NCI-H2081 treated with DMSO at 0.1 percent for 48 hours (cell line): ENCODE measurements around the gene TMEM164.

Experiments used
- DNase-seq: peaks from one replicate; lab custom pipeline; 2025; lab: John Stamatoyannopoulos, UW

The TMEM164 gene

DNA sequence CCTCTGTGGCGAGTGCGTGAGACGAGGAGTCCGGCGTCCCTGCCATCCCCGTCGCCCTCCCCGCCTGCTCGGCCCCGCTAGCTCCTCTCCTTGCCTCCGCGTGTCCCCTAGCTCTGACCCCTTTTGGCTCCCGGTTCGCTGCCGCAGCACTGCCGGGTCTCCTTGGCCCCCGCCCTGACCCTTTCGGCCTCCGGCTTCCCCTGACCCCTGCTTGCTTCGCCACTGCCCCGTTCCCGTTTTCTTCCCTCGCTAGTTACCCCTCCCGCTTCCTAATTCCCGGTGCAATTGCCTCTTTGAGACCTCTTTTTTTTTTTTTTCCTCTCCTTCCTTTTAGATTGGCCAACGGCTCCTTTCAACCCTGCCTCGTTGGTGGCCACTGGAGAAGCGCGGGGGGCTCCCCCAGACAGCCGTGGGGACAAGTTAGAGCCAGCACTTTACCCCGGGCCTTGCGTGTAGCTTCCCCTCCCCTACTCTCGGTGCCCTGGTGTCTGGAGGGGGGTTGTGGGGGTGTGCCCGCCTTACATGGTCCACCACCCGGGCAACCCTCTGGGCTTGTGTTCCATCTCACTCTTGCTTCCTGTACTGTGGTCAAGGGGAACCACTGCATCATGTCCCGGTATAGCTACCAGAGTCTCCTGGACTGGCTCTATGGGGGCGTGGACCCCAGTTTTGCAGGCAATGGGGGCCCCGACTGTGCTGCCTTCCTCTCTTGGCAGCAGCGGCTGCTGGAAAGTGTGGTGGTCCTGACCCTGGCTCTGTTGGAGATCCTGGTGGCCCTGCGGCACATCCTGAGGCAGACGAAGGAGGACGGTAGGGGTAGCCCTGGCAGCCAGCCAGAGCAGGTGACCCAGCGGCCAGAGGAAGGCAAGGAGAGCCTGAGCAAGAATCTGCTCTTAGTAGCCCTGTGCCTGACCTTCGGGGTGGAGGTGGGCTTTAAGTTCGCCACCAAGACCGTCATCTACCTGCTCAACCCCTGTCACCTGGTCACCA lies 548 bp downstream of the TMEM164 start:
- DNase-seq = no peak

DNA sequence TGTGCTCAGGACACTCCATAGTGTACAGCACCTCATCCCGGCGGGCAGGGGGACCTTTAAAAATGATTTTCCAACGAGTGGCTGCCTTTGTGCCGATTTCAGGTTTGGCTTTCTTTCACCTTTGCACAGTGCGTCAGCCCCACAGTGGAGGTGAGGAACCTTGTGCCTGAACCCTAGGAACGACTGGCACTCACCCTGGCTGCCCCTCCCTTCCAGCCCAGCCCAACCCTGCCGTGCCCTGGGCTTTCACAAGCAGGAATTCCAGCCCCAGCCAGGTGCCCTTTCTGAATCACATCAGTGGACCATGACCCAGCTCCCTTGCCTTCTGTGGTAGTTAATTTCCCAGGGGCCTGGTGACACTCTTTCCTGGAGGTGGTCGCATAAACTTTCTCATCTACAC lies 1.3 kb downstream of the TMEM164 start:
- no peak for DNase-seq

DNA sequence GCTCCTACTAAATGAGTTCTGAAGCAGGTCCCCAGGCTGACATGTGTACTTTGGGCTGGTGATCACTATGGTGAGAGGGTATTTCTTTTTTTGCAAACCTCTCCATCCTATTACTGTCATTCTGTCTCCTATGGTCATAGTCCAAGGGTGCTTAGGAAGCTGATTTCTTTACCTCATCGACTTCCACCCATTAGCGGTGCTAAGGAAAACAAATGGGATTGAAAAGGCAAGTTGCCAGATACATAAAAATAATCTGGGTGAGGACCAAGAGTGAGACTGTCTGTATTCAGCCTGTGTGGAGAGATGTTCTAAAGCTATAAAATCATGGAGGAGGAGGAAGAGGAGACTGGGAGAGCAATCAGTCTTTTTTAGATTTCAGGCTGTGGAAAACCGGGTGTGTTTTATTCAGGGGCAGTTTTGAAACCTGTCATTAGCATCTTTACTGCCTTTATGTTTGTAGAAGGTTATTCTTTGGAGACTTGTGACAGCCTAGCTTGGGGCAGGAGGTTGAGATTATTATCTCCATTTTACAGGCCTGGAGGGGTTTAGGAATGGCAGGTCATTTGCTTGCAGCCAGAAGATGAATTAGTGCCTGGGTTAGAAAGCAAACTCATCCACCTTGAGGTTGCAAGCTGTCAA lies 1.9 kb downstream of the TMEM164 start:
- no peak for DNase-seq

- no peak for DNase-seq
Observed at GRCh38 chrX:110006161-110006560, 3.2 kb downstream of the TMEM164 start.

GRCh38 chrX:110006821-110007375 lies 4.0 kb downstream of the TMEM164 start:
- no peak for DNase-seq

- DNase-seq = no peak
Observed at GRCh38 chrX:110008011-110008635, 5.2 kb downstream of the TMEM164 start.

DNA sequence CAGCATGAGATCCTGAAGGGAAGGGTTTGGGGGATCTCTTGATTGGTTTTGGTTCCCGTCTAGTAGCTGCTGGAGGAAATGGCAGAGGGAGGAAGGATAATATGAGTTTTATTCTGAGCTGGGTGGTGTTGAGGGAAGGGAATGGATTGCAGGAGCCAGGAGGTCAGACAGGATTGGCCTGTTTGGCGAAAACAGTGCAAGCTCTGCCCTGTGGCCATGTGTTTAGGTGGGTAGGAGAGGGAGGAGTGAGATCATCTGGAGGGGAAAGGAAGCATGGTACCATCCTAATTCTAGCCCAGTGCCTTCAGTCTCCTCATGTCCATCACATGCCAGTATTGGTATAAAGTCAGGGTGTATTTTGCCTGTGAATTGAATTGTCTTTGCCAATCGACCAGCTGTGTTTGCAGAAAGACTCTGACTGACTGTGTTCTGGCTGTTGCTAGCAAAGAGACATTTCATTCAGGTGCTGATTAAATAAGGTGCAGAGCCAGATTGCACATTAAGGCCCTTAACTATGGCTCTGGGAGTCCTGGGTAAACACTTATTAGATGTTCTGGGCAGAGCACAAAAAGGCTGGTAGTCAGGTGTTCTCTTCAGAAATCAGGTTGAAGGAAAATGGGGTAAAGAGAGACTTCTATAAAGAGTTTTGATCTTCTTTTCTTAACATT lies 10.0 kb downstream of the TMEM164 start:
- peak; percentile 98 for DNase-seq

DNA sequence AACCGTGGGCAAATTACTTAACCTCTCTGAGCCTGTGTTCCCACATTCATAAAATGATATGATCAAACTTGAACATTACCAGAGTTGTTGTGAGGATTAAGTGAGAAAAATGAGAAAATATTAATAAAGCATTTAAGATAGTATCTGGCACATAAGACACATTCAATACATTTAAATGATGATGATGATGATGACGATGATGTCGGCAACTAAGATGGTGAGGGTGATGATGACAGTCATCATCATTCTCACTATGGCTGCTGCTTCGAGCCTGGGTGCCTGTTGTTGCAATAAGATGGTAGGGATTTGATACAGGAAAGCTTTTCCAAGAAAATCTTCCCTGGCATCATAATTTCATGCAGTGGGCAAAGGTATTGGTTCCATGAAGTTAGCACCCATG lies 11.1 kb downstream of the TMEM164 start:
- no peak for DNase-seq

DNA sequence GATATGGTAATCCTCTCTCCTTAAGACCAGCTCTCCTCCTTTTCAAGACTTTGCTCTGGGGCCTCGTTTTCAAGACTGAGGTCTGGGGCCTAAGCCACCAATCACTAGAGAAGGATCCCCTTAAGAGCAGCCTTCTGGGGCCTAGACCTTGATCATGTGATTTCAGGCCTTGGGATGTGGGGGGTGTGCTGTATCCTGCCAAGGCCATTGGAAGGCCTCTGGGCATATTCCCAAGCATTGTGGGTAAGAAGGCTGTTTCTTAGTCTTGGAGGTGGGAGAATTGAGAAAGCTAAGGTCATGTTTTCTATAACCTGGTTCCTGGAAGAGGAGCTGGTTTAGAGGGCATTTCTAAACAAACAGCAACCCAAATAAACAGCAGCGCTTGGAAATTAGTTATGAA lies 12.1 kb downstream of the TMEM164 start:
- no peak for DNase-seq

- no peak for DNase-seq
Observed at GRCh38 chrX:110015915-110016314, 13.0 kb downstream of the TMEM164 start.

GRCh38 chrX:110020536-110020935 lies 17.6 kb downstream of the TMEM164 start:
- no peak for DNase-seq

DNA sequence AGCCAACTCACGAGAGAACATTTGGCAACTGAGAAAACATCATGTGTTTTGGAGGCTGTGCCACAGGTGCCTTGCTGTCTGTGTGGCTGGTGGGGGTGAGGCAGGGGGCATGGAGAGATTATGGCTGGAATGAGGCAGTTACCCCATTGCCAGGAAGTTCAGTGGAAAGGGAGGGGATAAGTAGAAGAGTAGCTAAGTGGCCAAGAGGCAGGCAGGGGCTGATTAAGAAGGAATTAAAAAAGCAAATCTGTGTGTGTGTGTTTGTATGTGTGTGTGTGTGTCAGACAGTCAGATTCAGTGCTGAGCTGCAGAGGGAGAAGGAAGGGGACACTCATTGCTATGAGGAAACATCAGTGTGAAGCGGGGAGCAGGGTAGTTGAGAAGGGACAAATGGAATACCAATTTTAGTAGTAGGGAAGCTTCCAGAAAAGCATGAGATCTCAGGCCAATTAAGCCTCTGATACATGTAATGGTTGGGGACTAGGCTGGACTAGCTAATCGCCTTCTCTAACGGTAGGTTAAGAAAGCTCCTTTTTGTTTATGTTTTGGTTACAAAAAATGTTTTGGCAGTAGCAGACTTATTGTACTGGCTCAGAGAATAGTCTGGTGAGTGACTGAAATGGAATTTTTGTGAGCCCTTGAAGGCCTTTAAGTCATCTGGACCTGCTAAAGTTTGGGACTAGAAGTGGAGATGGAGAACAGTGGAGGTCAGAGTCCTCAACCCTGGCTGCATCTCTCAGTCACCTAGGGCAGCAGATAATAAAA lies 18.5 kb downstream of the TMEM164 start:
- no peak for DNase-seq

DNA sequence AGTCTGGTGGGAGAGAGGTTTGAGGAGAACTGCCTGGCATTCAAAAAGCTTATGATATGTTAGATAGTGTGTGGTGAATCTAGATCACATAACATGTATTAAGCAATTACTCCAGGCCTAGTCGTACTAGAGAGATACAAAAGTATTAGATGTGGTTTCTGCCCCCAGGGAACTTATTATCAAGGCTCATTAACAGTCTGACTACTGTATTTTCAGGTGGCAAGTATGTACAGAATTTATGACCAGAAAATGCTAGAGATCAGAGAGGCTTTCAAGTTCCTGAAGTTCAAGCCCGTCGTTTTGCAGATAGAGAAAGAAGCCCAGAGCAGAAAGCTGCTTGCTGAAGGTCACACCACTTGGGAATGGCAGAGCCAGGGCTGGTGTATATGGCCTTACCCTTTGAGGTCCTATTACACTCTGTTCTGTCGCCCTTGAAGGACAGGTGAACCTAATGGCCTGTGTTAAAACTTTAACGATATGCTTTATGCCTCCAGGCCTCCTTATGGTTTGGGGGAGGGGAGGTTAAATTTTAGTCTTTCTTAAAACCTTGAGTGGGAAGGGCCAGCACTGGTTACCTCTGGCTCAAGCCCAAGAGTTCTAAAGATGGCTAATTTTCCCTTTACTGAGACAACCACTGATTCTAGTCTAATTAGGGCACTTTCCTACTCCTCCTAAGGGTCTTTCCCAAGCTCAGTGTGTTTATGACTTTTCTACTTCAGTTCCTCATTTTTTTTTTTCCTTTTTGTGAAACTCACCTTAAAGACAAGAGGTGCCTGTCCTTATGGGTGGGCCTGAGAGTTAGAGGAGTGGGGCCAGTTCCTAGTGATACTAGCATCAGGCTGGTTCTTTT lies 19.9 kb downstream of the TMEM164 start:
- DNase-seq = no peak

GRCh38 chrX:110025395-110025794 lies 22.5 kb downstream of the TMEM164 start:
- peak; percentile 57 for DNase-seq

DNA sequence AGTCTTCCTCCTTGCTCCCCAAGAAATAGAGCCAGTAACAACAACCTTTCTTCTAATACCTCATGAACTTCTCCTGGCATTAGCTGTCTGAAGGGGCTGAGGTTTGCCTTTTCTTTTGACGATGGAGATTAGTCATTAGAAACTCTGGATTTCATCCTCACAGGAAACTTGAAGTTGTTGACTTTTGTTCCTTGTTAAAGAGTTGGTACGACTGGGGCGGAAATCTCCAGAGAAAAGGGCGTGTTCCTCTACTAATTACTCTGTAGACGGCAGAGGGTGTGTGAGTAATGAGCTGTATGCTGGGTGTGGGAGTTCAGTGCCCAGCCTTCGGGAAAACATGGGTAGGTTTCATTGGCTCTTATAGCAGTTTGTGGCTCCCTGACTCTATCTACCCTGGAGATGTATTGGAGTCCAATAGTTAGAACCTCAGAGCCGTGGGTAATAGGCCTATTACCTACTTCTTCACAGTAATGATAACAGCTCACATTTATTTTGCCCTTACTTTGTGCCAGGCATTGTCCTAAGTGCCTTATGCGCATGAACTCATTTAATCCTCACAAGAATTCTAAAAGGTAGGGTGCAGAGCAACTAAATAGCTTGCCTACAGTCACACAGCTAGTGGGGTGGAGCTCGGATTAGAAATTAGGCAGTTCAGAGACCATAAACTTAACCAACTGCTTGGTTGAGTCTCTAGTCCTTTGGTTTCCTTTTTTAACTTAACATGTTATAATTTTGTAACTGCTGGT lies 23.4 kb downstream of the TMEM164 start:
- DNase-seq = no peak

- peak; percentile 41 for DNase-seq
Observed at GRCh38 chrX:110032534-110033147, 29.7 kb downstream of the TMEM164 start.

- DNase-seq = no peak
Observed at GRCh38 chrX:110034036-110034435, 31.1 kb downstream of the TMEM164 start.

DNA sequence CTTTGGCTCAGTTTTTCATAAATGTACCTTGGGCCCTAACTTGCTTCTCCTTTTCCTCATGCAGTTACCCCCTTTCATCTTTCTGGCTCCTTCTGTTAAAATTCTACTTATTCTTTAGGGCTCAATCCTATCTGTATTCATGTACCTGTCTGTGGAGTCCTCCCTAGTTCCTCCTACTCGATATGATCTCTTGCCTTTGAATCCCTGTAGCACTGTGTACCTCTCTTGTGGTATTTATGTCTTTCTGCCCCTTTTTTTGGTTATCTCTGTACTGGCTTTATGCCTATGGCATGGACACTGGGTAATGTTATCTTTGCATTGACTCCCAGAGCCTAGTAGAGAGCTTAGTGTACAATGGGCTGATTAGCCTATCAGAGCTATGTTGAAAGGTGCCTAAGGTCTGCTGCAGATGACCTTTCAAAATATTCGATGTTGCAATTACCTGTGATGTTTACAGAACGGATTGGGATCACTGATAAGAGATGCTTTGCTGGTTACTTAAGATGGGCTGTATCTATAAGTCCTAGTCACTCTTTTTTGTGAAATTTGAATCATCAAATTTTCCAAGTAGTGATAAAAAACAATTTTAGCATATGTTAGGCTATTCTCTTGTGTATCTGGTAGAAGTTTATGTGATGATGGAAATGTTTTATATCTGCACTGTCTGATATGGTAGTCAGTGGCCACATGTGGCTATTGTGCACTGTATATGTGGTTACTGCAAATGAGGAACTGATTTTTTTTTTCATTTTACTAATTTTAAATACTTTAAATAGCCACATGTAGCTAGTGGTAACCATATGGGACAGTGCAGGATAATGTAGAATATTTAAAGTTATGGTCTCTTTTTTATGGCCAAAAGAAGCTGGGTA lies 33.5 kb downstream of the TMEM164 start:
- DNase-seq = no peak
